Measurements from ENCODE around the gene FLYWCH1.

The FLYWCH1 gene

DNA sequence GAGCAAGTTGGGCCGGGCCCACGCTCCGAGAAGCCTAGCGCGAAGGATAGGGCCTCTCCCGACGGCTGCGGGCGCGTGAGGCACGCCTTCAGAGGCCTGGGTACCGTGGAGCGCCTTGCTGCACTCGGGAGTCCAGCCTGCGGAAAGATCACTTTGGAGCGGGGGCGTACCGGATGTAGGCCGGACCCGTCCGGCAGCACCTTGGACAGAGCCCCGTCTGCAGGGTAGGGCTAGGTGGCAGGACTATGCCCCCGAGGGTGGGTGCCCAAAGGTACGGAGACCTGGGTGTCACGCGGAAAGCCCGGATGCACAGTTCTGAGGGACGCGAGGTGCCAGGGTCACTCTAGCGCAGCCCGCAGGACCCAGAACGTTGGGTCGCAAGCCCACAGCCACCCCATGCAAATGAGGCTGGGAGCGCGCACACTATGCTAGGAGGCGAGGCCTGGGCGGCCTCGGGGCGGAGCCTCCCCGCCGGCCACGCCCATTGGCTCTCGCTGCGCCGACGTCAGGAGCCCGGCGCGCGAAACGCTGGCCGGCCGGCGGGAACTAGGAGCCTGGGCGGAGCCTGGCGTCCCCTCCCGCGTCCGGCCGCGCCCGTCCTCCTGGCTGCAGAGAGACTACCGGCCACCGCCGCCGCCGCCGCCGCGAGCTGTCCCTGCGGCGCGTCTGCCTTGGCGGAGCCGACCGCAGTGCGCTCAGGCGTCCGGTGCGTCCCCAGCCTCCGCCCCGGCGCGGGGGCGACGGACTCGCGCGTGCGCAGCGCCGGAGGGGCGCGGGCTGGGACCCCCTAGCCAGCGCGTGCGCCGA, 57.2 kb downstream of the FLYWCH1 start, which contains the start of gene PAQR4:
Gene PAQR4, plus strand, starts transcription at position 611 of the 807 bp plus-strand sequence. CDS start 327 bp downstream, outside the sequence.
- DNase-seq (ENCODE audit: low spot score) = peak; percentile 98

DNA sequence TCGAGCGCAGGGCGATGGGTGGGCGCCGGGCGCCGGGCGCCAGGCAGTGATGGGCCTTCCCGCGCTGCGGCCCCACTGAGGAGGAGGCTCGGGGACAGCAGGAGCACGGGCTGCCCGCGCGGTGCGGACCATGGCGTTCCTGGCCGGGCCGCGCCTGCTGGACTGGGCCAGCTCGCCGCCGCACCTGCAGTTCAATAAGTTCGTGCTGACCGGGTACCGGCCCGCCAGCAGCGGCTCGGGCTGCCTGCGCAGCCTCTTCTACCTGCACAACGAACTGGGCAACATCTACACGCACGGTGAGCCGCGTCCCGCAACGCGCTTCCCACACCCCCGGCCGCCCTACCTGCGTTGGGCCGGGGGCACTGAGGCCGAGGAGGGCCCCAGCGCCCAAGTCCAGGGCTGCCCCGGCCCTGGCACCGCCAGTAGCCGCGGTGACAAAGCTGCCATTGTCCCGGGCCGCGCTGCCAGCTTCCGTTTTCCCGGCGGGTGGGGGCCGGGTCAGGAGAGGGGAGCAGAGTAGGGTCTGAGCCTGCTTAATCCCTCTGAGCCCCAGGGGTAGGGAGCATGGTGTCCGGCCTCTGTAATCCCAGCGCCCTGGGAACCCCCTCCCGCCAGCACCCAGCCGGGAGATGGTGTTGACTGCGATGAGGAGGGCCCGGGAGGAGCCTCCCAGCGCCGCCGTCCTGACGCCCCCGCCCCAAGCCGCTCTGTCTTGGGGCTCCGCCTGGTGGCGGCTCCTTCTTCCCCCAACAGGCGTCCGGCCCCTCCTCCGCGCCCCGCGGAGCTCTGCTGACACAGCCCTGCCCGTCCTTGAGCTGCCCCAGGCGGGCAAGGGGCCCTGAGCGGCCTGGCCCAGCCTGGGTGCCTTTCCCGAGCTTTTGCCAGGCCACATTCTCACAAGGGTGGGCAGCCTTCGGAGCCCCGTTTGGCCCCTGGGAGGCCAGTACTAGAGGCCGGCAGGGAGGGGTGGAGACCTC, 58.1 kb downstream of the FLYWCH1 start:
- peak; percentile 69 for DNase-seq (ENCODE audit: low spot score)

DNA sequence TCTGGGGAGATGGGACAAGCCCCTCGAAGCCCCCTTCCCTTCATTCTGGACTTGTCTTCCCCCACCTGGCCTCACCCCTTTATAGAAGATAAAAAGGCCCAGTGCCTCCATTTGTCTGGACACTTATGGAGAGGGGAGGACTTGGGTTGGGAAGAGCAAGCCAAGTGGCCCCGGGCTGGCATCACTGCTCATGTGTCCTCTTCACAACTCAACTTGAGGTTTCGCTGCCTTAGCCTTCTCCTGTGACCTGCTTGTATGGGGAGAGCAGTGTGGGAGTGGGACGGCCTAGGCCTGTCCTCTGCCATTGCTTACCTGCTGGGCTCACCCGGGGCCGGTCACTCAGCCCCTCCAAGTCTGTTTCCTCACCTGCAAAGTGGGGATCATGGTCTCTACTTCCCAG, 58.8 kb downstream of the FLYWCH1 start:
- no peak for DNase-seq (ENCODE audit: low spot score)

DNA sequence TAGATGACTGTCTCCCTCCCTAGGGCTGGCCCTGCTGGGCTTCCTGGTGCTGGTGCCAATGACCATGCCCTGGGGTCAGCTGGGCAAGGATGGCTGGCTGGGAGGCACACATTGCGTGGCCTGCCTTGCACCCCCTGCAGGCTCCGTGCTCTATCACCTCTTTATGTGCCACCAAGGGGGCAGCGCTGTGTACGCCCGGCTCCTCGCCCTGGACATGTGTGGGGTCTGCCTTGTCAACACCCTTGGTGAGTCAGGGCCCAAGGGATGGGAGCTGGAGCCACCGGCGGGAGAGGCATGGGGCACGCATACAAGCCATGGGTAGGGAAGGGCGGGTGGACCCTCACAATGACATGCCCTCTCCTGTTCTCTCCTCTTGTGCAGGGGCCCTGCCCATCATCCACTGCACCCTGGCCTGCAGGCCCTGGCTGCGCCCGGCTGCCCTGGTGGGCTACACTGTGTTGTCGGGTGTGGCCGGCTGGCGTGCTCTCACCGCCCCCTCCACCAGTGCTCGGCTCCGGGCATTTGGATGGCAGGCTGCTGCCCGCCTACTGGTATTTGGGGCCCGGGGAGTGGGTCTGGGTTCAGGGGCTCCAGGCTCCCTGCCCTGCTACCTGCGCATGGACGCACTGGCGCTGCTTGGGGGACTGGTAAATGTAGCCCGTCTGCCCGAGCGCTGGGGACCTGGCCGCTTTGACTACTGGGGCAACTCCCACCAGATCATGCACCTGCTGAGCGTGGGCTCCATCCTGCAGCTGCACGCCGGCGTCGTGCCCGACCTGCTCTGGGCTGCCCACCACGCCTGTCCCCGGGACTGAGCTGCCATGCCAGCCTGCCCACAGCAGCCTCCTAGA, 59.6 kb downstream of the FLYWCH1 start:
- DNase-seq (ENCODE audit: low spot score) = no peak

DNA sequence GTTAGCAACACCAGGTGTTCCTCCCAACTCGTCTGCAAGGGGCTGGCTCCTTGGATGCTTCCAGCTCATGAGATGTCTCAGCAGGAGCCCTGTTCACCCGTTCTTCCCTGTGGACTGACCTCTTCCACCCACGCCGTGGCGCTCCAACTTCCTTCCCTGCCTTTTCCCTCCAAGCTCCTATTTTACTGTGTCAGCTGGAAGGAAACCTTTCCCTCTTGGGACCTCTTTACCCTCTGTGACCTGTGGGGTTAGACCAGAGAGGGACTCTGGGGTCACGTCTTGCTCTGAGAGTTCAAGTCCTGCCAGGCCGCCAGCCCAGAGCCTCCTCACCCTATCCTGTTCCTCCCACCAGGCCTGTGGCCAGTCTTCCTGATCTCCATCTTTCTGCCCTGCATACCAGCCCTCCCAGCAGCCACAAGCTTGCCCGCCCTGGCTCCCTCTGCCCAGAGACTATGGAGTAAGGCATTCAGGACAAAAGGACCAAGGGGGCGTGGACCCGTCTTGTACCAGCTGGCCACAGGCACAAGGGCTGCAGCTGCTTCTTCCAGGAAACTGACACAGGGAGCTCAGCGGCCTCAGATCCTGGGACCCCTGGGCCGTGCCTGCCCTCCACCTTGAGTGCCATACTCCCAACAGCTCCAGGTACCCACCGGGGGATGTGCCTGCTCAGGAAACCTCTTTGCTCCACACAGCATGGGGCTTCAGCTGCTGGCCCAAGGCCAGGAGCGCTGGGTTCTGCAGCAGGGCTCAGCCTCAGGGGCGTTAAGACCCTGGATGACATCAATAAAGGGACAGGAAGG, 60.5 kb downstream of the FLYWCH1 start:
- no peak for DNase-seq (ENCODE audit: low spot score)

DNA sequence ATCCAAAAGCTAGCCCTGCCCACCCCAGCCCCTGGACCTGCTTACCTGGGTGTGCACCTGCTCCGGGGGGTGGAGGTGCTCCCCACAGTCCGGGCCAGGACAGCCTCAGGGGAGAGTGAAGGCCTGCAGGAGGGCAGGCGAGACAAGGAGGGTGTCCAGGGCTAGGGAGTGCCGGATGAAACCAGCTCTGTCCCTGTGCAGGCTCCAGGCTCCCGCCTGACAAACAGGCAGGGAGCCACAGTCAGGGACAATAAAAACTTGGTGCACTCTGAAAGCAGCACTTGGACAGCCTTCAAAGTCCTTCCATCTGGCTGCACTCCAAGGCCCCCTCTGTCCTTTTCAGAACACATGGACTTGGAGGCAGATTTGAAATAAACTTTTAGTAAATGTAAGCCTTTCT, 61.4 kb downstream of the FLYWCH1 start:
- no peak for DNase-seq (ENCODE audit: low spot score)

DNA sequence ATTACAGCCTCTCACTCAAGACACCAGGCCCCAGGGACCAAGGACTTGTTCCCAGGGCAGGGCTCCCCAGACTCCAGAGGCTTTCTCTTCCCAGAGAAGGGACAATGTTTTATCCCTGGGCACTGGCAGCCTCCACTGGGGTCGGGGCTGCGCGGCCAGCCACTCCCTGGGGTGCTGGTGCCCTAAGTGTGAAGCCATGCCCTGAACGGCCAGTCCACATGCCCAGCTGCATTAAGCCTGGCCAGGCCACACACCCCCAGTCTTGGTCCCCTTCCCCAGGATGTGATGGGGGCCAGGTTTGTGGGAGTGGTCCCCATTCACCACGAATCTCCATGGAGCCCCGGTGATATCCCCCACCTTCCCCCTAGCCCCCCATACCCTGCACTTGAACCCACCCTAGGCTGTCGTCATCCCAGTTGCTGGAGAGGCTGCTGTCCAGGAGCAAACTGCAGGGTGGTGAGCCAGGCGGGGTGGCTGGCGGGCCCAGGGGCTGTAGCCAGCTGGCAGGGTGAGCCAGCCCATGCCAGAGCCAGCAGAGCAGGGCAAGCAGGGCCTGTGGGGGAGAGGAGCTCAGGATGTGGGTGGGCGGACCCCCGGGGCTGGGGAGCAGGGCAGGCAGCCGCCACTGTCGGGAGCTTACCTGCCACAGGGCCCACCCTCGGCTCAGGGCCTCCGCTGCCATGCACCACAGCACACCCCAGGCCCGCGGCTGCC, 62.0 kb downstream of the FLYWCH1 start:
- no peak for DNase-seq (ENCODE audit: low spot score)

DNA sequence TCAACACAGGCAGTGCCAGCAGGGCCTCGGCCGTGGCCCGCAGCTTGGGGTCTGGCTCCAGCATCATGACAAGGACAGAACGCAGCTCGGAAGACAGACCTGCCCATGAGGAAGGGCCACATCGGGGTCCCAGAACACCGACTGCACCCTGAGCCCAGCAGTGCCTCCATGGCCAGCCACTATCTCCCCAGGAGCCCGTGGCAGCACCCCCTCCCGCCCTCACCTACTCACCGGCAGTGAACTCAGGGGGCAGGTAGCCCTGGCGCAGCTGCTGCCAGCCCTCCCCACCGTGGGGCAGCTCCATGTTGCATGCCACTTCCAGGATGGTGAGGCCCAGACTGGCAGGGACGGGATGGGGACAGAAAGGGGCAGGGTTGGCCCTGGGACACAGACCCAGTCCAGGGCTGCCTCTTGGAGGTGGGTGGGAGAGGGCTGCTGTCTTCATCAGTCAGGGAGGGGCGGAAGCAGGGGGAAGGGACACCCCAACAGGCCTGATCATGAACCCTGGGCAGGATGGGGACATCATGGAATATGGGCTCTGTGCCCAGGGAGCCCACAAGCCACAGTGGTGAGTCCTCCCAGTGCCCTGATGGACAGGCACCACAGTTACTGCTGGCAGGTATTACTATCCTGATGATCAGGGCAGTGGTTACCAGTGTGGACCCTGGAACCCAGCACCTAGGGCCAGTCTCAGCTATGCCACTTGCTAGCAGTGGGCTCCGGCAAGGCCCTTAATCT, 62.8 kb downstream of the FLYWCH1 start:
- no peak for DNase-seq (ENCODE audit: low spot score)

DNA sequence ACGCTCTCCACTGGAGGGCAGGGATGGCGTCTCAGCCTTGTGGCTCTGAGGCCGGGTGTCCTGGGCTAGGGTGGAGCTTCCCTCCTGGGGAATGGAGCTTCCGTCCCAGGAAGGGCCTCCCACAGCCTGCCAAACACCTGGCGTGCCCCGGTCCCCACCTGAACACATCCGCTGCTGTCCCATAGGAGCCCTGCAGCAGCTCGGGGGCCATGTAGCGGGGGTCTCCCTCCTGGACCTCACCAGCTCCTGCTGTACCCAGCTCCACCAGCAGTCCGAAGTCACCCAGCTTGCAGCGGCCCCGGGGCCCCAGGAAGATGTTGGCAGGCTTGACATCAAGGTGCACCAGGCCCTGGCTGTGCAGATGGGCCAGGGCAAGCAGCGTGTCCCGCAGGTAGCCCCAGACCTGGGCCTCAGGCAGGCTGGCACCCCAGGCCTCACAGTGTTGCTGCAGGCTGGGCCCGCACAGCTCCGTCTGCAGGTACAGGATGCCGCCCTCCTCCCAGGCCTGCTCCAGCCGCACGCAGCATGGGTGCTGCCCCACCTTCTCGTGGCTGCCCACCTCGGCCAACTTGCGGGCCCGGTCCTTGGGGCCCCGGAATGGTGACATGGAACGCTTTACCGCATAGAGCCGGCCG, 63.5 kb downstream of the FLYWCH1 start:
- no peak for DNase-seq (ENCODE audit: low spot score)

DNA sequence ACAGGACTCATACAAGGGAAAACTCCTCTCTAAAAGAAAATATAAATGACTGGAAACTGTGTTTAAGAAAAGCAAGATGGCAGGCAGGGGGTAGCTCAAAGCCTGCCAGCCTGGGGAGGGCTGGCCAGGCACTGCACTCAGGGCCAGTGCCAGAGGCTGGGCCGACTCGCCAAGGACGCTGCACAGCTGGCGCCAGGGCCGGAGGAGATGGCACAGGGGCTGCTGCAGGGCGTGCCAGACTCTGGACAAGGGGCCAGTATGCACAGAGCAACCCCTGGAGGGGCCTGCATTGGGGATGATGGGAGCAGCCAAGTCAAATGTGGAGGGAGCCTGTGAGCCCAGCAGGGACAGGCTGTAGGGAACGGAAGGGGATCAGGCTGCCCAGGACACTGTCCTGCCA, 64.5 kb downstream of the FLYWCH1 start:
- DNase-seq (ENCODE audit: low spot score) = no peak

DNA sequence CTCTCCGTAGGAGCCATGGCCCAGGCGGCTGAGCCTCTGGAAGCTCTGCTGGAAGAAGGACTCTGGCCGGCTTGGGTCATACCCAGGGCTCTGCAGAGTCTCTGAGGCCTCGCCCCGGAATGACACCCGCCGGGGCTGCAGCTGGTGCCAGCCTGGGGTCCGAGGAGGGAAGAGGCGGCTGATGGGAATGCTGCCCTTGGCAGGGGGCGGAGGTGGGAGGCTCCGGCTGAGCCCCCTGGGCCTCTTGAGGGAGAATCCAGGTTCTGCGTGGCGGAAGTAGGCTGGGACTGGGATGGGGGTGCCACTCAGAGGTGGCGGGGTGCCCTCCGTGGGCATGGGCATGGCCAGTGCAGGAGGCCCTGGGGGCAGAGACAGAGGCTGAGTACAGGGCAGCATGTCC, 64.9 kb downstream of the FLYWCH1 start:
- no peak for DNase-seq (ENCODE audit: low spot score)

DNA sequence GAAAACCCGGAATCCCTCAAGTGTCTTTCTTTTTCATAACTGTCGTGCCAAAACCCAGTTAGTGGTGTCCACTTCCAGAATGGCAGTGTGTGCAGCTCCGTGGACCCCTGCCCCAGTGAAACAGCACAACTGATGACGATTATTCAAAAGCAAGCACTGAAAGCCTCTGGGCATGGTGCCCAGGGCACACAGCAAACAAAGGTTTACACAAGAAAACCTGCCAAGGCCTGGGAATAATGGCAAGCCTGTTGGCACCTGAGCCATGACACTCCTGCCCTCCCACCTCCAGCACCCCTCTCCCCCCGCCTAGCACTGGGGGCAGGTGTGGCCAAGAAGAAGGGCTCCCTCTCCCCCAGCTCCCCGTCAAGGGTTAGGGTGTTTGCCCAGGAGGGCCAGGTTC, 65.7 kb downstream of the FLYWCH1 start:
- DNase-seq (ENCODE audit: low spot score) = no peak

DNA sequence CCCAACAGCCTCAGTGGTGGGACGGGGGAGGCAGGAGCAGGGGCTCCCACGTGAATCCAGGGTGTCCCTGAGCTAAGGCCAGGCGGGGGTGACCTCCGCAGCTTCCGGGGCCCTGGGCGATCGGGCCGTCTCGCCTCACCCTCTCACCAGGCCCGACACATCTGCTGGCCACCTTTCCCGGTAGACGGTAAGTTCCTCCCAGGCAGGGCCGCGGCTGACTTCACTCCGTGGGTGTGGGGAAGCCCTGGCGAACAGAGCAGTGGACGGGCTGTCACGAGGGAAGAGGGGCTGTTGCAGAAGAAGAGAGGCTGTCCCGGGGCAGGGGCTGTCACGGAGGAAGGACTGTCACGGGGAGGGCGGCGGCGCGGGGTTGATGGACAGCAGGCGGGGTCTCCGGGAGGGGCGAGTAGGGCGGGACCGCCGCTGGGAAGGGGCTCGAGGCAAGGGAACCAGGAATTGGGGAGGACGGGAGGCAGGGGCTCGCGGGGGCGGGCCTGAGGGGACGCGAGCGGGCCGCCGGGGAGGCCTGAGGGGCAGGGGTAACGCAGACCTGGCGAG, 68.0 kb downstream of the FLYWCH1 start:
- DNase-seq (ENCODE audit: low spot score) = no peak

DNA sequence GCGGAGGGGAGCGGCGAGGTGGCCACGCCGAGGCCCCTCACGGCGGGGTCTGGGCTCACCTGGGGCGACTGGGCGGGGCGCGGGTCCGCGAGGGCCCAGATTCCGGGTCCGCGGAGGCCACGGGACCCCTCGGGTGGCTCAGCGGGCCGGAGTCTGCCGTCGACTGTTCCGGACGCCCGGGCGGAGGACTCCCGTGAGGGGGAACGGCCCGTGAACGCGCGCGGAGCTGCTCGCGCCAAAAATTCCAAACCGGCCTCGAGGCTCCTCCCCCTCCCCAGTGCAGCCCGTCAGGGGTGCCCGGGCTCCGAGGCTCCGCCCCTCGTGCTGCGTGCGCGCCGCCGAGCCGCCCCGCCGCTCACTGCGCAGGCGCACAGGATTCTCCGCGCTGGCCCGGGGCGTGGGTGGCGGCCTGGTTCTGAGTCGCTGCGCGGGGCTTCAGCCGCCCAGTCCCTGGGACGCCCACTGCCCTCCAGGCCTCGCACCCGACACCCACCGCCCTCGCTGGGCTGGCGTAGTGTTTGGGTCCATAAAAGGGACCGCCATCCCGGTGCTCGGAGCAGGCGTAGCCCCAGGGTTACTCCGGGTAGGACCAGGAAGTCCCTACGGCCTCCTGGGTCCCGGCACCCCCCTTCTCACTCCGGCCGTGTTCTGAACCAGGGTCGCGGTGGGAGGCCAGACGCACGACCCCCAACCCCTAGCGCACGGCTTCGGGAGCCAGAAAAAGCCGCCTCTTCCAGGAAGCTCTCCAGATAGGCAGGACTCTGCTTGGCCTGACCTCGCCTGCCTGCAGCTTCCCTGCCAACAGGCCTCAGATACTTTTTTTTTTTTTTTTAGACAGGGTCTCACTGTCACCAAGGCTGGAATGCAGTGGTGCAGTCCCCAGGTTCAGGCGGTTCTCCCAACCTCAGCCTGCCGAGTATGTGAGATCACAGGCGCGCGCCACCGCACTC, 68.8 kb downstream of the FLYWCH1 start, which contains the start of gene PKMYT1:
Gene PKMYT1, minus strand, starts transcription at position 220 of the 950 bp plus-strand sequence. CDS start 789 bp downstream, outside the sequence.
- peak; percentile 100 for DNase-seq (ENCODE audit: low spot score)

DNA sequence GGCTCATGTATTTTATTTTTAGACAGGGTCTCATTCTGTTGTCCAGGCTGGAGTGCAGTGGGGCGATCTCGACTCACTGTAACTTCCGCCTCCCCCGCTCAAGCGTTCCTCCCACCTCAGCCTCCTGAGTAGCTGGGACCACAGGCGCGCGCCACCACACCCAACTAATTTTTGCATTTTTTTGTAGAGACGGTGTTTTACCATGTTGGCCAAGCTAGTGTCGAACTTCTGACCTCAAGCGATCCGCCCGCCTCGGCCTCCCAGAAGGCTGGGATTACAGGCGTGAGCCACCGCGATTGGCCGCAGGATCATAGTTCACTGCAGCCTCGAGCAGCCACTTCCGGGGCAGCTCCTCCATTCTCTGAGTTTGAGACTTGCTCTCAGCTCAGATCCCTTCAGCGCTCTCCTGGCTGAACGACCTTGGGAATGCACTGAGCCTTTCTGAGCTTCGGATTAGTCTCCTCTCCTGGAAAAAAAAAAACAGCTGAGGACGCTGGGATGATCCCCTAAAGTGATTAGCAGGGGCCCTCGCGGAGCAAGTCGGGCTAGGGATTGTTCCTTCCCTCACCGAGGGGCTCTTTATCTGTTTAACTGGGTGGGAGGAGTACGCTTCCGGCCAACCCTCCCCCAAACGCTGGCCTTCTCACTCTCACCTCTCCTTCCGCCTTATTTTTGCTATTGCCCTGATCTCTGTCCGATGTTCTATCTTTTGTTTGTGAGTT, 69.6 kb downstream of the FLYWCH1 start:
- DNase-seq (ENCODE audit: low spot score) = no peak

DNA sequence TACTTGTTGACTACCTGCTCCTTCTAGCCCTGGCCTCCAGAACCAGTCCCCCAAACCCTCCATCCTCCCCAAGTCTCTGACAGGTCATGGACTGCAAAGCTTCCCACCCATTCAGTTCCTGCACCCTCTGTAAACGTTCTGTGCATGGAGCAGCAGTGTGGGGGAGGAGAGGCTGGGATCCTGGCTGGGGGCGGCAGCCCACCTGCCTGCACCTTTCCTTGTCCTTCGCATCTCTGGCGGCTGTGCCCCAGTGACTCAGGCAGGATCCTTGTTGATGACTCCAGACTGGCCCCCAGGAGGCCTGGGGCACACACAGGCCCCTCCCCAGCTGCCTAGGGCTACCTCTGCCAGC, 70.1 kb downstream of the FLYWCH1 start:
- no peak for DNase-seq (ENCODE audit: low spot score)

DNA sequence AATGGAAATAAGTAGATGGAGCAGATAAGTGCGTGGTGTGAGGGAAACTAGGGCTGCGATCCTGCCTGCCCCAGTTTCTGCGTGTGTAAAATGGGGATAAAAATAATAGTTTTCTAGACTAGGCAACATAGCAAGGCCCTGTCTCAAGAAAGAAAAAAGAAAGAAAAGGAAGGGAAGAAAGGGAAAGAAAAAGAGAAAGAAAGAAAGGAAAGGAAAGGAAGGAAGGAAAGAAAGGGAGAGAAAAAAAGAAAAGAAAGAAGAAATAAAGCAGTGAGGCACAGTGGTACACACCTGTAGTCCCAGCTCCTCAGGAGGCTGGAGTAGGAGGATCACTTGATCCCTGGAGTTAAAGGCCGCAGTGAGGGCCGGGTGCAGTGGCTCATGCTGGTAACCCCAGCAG, 70.7 kb downstream of the FLYWCH1 start:
- no peak for DNase-seq (ENCODE audit: low spot score)
